ENCODE results near the gene SYNJ1. TPM values are rescaled to one million over a fixed set of nuclear protein-coding genes. Genes with fewer than 3 reads are reported as not detected.

Gene SYNJ1
- total and polyA plus RNA-seq, 9 of the 15 experiments (the other 6 are each of a cell fraction or from before 2014, with no cell fraction given): 2.4 to 10.6 (median 5.6) TPM

DNA sequence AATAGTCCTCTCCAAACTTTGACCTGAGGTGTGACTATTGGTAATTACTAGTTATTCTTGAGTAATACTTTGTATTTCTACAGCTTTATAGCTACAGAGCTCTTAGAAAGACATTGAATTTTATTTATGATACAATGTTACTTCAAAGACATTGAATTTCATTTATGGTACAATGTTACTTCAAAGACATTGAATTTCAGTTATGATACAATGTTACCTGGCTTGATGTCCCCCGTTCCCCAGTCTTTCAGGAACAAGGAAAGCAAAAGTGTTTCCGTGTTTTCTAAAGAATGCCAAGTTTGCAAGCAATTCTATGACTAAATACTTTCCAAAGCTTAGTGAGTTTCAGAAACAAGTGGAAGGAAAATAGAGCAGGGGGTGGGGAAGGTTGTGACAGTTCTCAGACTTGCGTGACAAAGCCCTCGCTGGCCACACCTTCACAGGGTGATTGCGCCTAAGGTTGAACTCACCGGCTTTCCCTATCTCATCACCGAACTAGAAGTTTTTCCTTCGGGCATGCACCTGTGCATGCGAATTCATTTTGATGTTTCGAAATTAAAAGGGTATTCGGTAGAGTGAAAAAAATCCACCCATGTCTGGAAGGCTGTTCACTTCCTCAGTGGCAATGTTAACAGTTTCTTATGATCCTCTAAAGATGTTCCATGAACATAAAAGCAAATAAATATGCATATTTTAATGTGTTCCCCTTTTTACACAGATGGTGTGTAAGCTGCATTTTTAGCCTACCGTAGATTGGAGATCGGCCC lies 44.7 kb upstream of the SYNJ1 start (continued):
- TF ChIP-seq ARID2 (IDR thresholded peaks at IDR 0.05) (no peak), EZH2 (IDR thresholded peaks at IDR 0.05; ENCODE audit: borderline replicate concordance, low read depth, low read length) (no peak), ETV6 (IDR thresholded peaks at IDR 0.05; ENCODE audit: borderline replicate concordance in 1 of 2, low read depth in 2 of 2, low read length in 1 of 2) (no peak), ETV6 (CRISPR knock-in tag; IDR thresholded peaks at IDR 0.05; ENCODE audit: borderline replicate concordance) (no peak), ZKSCAN8 (CRISPR knock-in tag; IDR thresholded peaks at IDR 0.05) (no peak), ESRRB (CRISPR knock-in tag; IDR thresholded peaks at IDR 0.05; ENCODE audit: borderline replicate concordance) (no peak), XRCC3 (IDR thresholded peaks at IDR 0.05) (no peak), MECOM (CRISPR knock-in tag; IDR thresholded peaks at IDR 0.05) (0 out of 2 replicates have a peak, but pooled peaks have one; percentile 15), NFATC3 (IDR thresholded peaks at IDR 0.05) (0 out of 2 replicates have a peak, but pooled peaks have one; percentile 14), STAT5B (CRISPR knock-in tag; IDR thresholded peaks at IDR 0.05) (no peak), PRDM10 (IDR thresholded peaks at IDR 0.05; ENCODE audit: partially characterized antibody) (peak; percentile 87), FOXP4 (CRISPR knock-in tag; IDR thresholded peaks at IDR 0.05; ENCODE audit: borderline replicate concordance) (no peak), TCF7L2 (IDR thresholded peaks at IDR 0.05; ENCODE audit: low read depth, low read length) (no peak), NFRKB (IDR thresholded peaks at IDR 0.05; ENCODE audit: low read depth) (no peak; the same call in 1 of the 2 replicates), MYC (IDR thresholded peaks at IDR 0.05; ENCODE audit: low read depth, low read length) (0 out of 2 replicates have a peak, but pooled peaks have one; percentile 15), MYC (CRISPR knock-in tag; IDR thresholded peaks at IDR 0.05; ENCODE audit: borderline replicate concordance, low read depth) (no peak), ZNF57 (CRISPR knock-in tag; IDR thresholded peaks at IDR 0.05) (no peak), LCOR (CRISPR knock-in tag; IDR thresholded peaks at IDR 0.05) (no peak), DMBX1 (CRISPR knock-in tag; IDR thresholded peaks at IDR 0.05; ENCODE audit: borderline replicate concordance) (no peak), SP2 (IDR thresholded peaks at IDR 0.05; ENCODE audit: extremely low read depth, low read depth, low read length, poor library complexity, severe bottlenecking) (no peak)
- TF ChIP-seq, protein P1, sequence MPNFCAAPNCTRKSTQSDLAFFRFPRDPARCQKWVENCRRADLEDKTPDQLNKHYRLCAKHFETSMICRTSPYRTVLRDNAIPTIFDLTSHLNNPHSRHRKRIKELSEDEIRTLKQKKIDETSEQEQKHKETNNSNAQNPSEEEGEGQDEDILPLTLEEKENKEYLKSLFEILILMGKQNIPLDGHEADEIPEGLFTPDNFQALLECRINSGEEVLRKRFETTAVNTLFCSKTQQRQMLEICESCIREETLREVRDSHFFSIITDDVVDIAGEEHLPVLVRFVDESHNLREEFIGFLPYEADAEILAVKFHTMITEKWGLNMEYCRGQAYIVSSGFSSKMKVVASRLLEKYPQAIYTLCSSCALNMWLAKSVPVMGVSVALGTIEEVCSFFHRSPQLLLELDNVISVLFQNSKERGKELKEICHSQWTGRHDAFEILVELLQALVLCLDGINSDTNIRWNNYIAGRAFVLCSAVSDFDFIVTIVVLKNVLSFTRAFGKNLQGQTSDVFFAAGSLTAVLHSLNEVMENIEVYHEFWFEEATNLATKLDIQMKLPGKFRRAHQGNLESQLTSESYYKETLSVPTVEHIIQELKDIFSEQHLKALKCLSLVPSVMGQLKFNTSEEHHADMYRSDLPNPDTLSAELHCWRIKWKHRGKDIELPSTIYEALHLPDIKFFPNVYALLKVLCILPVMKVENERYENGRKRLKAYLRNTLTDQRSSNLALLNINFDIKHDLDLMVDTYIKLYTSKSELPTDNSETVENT (CRISPR knock-in tag; IDR thresholded peaks at IDR 0.05): no peak

All from K562 (cell line).